ENCODE measurements around the gene ZFTA. TPM values are rescaled to one million over a fixed set of nuclear protein-coding genes. Genes with fewer than 3 reads are reported as not detected.

ZFTA gene
- 11.2 and 12.5 TPM in 2 replicates for total RNA-seq

- intact Hi-C loops (cut with micrococcal nuclease) = loop anchor here (1.0 to 5.0 kb wide), 8 partner anchors 45 to 534 kb away; partner anchors contain the start of genes CATSPERZ, MACROD1, MARK2 and NAA40
- peak within 1 kb of the TSS; percentile 94 for H3K4me3 Mint-ChIP-seq
- H3K27me3 Mint-ChIP-seq = peaks cover 4% of the 10 kb centered on the region
- H3K9me3 Mint-ChIP-seq = no peaks in the 10 kb centered on the region
- ChIA-PET CTCF (interaction anchor here (0.7 to 2.4 kb wide), 14 partner anchors 11 to 384 kb away, joined by 3 to 17 read pairs (median 4); partner anchors contain the start of genes ATL3, MARK2 and RTN3), POLR2A (interaction anchor here (0.6 to 3.8 kb wide), 5 partner anchors 45 to 1836 kb away, joined by 3 to 21 read pairs (median 3); partner anchors contain the start of genes ATL3 and MARK2)
- H3K4me1 Mint-ChIP-seq = peaks cover 11% of the 10 kb centered on the region
- peak within 1 kb of the TSS; percentile 83 for H3K27ac Mint-ChIP-seq
- peaks cover 5% of the 10 kb centered on the region for H3K36me3 Mint-ChIP-seq (ENCODE audit: low read depth)
- TF ChIP-seq, protein P1, sequence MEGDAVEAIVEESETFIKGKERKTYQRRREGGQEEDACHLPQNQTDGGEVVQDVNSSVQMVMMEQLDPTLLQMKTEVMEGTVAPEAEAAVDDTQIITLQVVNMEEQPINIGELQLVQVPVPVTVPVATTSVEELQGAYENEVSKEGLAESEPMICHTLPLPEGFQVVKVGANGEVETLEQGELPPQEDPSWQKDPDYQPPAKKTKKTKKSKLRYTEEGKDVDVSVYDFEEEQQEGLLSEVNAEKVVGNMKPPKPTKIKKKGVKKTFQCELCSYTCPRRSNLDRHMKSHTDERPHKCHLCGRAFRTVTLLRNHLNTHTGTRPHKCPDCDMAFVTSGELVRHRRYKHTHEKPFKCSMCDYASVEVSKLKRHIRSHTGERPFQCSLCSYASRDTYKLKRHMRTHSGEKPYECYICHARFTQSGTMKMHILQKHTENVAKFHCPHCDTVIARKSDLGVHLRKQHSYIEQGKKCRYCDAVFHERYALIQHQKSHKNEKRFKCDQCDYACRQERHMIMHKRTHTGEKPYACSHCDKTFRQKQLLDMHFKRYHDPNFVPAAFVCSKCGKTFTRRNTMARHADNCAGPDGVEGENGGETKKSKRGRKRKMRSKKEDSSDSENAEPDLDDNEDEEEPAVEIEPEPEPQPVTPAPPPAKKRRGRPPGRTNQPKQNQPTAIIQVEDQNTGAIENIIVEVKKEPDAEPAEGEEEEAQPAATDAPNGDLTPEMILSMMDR (IDR thresholded peaks at IDR 0.05) = no peak
- peak; percentile 80 for DNase-seq
- ATAC-seq (ENCODE audit: low read depth) = peak; percentile 68
Observed at GRCh38 chr11:63768237-63769041, at the start of gene ZFTA. Gene ZFTA (minus strand): TSS chr11:63768775. CDS start chr11:63768622, 153 bp downstream.

DNA sequence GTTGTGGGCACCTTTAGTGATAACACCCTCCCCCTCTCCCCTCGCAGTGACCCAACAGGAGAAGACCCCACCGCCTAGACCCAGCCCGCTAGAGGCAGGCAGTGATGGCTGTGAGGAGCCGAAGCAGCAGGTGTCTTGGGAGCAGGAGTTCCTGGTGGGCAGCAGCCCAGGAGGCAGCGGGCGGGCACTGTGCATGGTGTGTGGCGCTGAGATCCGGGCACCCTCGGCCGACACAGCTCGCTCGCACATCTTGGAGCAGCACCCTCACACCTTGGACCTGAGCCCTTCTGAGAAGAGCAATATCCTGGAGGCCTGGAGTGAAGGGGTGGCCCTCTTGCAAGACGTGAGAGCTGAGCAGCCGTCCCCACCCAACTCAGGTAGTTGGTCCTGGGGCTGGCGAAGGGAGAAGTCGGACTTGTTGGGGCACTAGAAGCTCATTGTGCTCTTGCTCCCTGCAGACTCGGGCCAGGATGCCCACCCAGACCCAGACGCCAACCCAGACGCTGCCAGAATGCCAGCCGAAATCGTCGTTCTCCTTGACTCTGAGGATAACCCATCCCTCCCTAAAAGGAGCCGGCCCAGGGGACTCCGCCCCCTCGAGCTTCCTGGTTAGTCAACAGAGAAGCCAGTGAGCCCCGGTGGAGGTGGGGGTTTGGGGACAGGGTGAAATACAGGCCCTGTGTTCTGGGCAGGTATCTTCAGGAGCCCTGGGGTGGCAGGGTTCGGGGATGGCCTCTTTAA, 49.4 kb upstream of the ZFTA start:
- TF ChIP-seq, protein P1 (IDR thresholded peaks at IDR 0.05) = no peak
- no peaks in the 10 kb centered on the region for H3K9me3 Mint-ChIP-seq
- no peaks in the 10 kb centered on the region for H3K27me3 Mint-ChIP-seq
- peaks cover 47% of the 10 kb centered on the region for H3K36me3 Mint-ChIP-seq (ENCODE audit: low read depth)
- ChIA-PET POLR2A (no interaction called here), CTCF (interaction anchor here (0.6 kb wide), 1 partner anchor 25 kb away, joined by 3 read pairs; no protein-coding TSS in a partner anchor)
- DNase-seq (no peak), ATAC-seq (ENCODE audit: low read depth) (no peak)
- no peak overlapping the region for H3K4me3 Mint-ChIP-seq
- intact Hi-C loops (cut with micrococcal nuclease) = no loop called here
- no peak overlapping the region for H3K27ac Mint-ChIP-seq
- peaks cover 15% of the 10 kb centered on the region for H3K4me1 Mint-ChIP-seq

DNA sequence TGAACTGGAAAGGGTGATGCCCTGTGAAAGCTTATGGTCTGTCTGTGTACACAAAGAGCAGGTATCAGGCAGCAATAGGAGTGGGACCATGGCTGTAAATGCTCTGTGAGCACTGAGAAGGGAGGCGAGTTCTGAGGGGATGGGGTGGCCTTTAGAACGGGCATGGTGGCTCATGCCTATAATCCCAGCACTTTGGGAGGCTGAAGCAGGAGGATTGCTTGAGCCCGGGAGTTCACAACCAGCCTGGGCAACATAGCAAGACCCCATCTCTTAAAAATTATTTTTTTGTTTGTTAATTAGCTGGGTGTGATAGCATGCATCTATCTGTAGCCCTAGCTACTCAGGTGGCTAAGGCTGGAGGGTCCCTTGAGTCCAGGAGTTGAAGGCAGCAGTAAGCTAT, 48.2 kb upstream of the ZFTA start:
- ChIA-PET POLR2A (no interaction called here), CTCF (interaction anchor here (1.3 kb wide), 1 partner anchor 20 kb away, joined by 3 read pairs; no protein-coding TSS in a partner anchor)
- DNase-seq (no peak), ATAC-seq (ENCODE audit: low read depth) (no peak)
- TF ChIP-seq, protein P1 (IDR thresholded peaks at IDR 0.05) = no peak
- Mint-ChIP-seq H3K4me3 (no peak overlapping the region), H3K27ac (no peak overlapping the region), H3K9me3 (no peaks in the 10 kb centered on the region), H3K36me3 (ENCODE audit: low read depth) (peaks cover 39% of the 10 kb centered on the region), H3K4me1 (peaks cover 21% of the 10 kb centered on the region), H3K27me3 (no peaks in the 10 kb centered on the region)
- intact Hi-C loops (cut with micrococcal nuclease) = no loop called here

DNA sequence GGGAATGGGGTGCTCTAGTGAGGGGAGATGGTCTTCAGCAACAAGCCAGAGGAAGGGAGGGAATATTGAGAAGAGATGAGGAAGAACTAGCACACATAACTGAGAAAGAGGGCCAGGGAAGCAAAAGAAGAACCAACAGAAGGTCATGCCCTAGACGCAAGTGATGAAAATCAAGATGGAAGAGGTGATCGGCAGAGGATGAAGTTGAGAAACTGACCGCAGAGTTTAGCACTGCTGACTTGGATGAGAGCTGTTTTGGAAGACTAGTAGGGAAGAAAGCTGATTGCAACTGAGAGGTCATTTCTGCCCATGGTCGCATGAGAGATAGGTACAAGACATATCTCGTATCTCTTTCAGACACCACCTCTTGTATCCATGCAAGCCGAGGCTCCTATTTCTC, 47.6 kb upstream of the ZFTA start:
- Mint-ChIP-seq H3K27me3 (no peaks in the 10 kb centered on the region), H3K4me3 (no peak overlapping the region), H3K27ac (no peak overlapping the region), H3K9me3 (no peaks in the 10 kb centered on the region), H3K36me3 (ENCODE audit: low read depth) (peaks cover 35% of the 10 kb centered on the region), H3K4me1 (peaks cover 21% of the 10 kb centered on the region)
- intact Hi-C loops (cut with micrococcal nuclease) = no loop called here
- ChIA-PET POLR2A (no interaction called here), CTCF (interaction anchor here (1.3 kb wide), 1 partner anchor 20 kb away, joined by 3 read pairs; no protein-coding TSS in a partner anchor)
- ATAC-seq (ENCODE audit: low read depth) = no peak
- DNase-seq = no peak
- TF ChIP-seq, protein P1 (IDR thresholded peaks at IDR 0.05) = no peak
